Uterus (tissue), 4 donors: ENCODE results near the gene HACD2. TPM values are rescaled to one million over a fixed set of nuclear protein-coding genes. Genes with fewer than 3 reads are reported as not detected.

Experiments used
- DNase-seq, 2 donors: peaks; one replicate each; pipeline ENCODE4 v3.0.0-alpha.2; 2019 to 2020
- H3K27ac ChIP-seq, 2 donors: fragments of 200-600 bp; sonication (generic); 1 replicate in 1 of 2; 2 replicates in 1 of 2; pipeline ENCODE4 v1.5.1; 2016 to 2018
- H3K27me3 ChIP-seq, 2 donors: fragments of 200-600 bp; sonication (generic); one replicate each; pipeline ENCODE4 v1.5.1; 2018 to 2019; ENCODE audit warnings: control low read depth in 1 of 2
- H3K36me3 ChIP-seq, 2 donors: fragments of 200-600 bp; sonication (generic); one replicate each; pipeline ENCODE4 v1.5.1; 2019; ENCODE audit warnings: control low read depth in 1 of 2
- H3K4me1 ChIP-seq, 2 donors: fragments of 200-600 bp; sonication (generic); one replicate each; pipeline ENCODE4 v1.5.1; 2018 to 2019; ENCODE audit warnings: control low read depth in 1 of 2
- H3K4me3 ChIP-seq, 2 donors: fragments of 200-600 bp; sonication (generic); 1 replicate in 1 of 2; 2 replicates in 1 of 2; pipeline ENCODE4 v1.5.1; 2018 to 2019; ENCODE audit warnings: mild to moderate bottlenecking in 1 of 2
- H3K9me3 ChIP-seq, 2 donors: fragments of 200-600 bp; sonication (generic); one replicate each; pipeline ENCODE4 v1.5.1; 2019; ENCODE audit warnings: control low read depth in 1 of 2
- POLR2A ChIP-seq, 2 donors: fragments of 450-650 bp; IDR thresholded peaks; one replicate each; pipeline ENCODE4 v1.6.1; 2016; ENCODE audit warnings: antibody characterized with exemption in 2 of 2, mild to moderate bottlenecking in 1 of 2, moderate library complexity in 1 of 2
- intact Hi-C: fragments of 100-400 bp; cut with DNase I; formaldehyde crosslinking; loops from one replicate; pipeline ENCODE4 v1.15.1; 2023; ENCODE audit warnings: low total_unique reads
- total RNA-seq, 4 donors: library from RNA; depleted of rRNA in 3 of 4; stranded (reverse); fragments of >200 nt in 3 of 4; gene quantifications; one replicate each; pipeline versions ENCODE4 v1.1.0 to v1.2.4, GENCODE V29; 2014 to 2023
- TF ChIP-seq, protein P1 (sequence below), 4 experiments: fragments of 200-600 bp in 2 of 4; fragments of 450-650 bp in 2 of 4; sonication (generic) in 2 of 4; IDR thresholded peaks; one replicate each; pipeline ENCODE4 v1.5.1; 2016 to 2019; ENCODE audit warnings: antibody characterized with exemption in 4 of 4, mild to moderate bottlenecking in 2 of 4, moderate library complexity in 1 of 4
- donor health status: DM: yes; HTN: yes; CAD: no.

The HACD2 gene
- total RNA-seq, 4 donors from 2014 or later, result 21.5 to 38.0 (median 28.8) TPM

DNA sequence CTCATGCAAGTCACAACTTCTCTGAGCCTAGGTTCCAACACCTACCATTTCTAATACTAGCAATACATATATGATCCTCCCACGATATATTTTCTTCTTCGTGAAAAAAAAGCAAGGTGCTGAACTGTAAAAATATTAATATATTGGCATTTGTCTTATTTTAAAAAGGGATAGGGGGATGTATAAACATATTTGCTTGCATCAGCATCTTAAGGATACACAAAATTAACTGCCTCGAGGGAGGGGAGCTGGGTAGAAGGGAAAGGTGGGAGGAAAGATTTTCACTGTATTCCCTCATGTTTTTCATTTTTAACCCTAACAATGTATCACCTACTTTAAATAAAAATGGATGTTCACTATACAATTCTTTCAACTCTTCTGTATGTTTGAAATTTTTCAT lies 1.3 kb downstream of the HACD2 start:
- no peak for DNase-seq
- H3K4me1 ChIP-seq, result no peaks in the 10 kb centered on the region
- no peaks in the 10 kb centered on the region for H3K36me3 ChIP-seq
- H3K27me3 ChIP-seq, result no peaks in the 10 kb centered on the region
- TF ChIP-seq, protein P1, sequence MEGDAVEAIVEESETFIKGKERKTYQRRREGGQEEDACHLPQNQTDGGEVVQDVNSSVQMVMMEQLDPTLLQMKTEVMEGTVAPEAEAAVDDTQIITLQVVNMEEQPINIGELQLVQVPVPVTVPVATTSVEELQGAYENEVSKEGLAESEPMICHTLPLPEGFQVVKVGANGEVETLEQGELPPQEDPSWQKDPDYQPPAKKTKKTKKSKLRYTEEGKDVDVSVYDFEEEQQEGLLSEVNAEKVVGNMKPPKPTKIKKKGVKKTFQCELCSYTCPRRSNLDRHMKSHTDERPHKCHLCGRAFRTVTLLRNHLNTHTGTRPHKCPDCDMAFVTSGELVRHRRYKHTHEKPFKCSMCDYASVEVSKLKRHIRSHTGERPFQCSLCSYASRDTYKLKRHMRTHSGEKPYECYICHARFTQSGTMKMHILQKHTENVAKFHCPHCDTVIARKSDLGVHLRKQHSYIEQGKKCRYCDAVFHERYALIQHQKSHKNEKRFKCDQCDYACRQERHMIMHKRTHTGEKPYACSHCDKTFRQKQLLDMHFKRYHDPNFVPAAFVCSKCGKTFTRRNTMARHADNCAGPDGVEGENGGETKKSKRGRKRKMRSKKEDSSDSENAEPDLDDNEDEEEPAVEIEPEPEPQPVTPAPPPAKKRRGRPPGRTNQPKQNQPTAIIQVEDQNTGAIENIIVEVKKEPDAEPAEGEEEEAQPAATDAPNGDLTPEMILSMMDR (IDR thresholded peaks at IDR 0.05), result no peak
- no peak for TF ChIP-seq POLR2A (IDR thresholded peaks at IDR 0.05)
- intact Hi-C loops, result no loop called here
- no peaks in the 10 kb centered on the region for H3K9me3 ChIP-seq
- H3K27ac ChIP-seq, result no peak overlapping the region
- no peak overlapping the region for H3K4me3 ChIP-seq

DNA sequence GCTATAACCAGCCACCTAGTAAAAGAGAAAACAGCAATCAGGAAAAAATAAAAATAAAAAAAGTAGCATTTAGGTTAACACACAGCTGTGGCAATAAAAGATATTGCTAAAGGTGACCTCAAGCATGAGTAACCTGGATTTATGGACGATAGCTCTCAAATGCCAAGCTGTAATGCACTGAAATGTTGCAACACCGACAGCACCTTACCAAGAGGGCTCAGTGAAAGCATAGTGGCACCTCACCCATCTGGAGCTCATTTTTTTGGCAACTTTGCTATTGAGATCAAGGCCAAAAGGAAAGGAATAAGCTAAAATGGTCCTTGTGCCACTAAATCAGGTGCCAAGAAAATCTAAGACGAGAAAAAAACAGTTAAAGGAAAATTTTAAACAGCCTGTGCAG lies 2.5 kb downstream of the HACD2 start:
- Histone ChIP-seq H3K36me3 (no peaks in the 10 kb centered on the region), H3K27ac (no peak overlapping the region), H3K4me3 (no peak overlapping the region), H3K27me3 (no peaks in the 10 kb centered on the region), H3K4me1 (no peaks in the 10 kb centered on the region), H3K9me3 (no peaks in the 10 kb centered on the region)
- TF ChIP-seq POLR2A (IDR thresholded peaks at IDR 0.05), result no peak
- TF ChIP-seq, protein P1 (IDR thresholded peaks at IDR 0.05), result no peak
- intact Hi-C loops, result no loop called here
- DNase-seq, result no peak

DNA sequence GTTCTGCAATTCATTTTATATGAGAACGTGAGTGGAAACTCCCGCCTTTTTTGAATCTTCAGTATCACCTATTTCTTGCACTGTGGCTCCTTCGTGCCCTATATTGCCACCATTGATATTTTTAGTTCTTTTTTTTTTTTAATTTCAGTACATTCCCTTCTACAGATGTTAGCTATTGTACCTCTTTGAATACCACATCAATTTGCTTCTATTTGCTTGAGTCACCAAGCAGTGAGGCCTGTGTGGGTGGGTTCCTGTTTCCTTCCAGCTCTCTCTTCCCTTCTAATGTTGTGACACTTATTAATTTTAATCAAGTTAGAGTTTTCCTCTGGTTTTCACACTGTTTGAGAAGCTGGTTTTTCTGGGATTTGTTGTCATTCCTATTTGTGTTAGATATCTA lies 8.7 kb downstream of the HACD2 start:
- no peak overlapping the region for H3K4me3 ChIP-seq
- no peak for DNase-seq
- H3K36me3 ChIP-seq, result no peaks in the 10 kb centered on the region
- no peak overlapping the region for H3K27ac ChIP-seq
- no peaks in the 10 kb centered on the region for H3K27me3 ChIP-seq
- intact Hi-C loops, result no loop called here
- no peak for TF ChIP-seq POLR2A (IDR thresholded peaks at IDR 0.05)
- TF ChIP-seq, protein P1 (IDR thresholded peaks at IDR 0.05), result no peak
- no peaks in the 10 kb centered on the region for H3K9me3 ChIP-seq
- no peaks in the 10 kb centered on the region for H3K4me1 ChIP-seq

DNA sequence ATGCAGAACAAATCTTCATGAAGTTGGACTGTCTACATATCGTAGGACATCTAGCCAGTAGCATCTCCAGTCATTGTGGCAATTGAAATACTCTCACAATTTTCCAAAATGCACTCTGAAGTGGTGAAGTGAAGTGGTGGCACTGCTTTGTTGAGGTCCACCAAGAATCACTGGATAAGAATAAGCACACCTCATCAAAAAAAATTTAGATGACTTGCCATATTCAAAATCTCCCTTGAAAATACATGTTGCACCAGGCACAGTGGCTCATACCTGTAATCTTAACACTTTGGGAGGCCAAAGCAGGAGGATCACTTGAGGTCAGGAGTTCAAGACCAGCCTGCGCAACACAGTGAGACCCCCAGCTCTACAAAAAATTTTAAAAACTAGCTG lies 12.9 kb downstream of the HACD2 start:
- no peaks in the 10 kb centered on the region for H3K4me1 ChIP-seq
- DNase-seq, result no peak
- intact Hi-C loops, result no loop called here

DNA sequence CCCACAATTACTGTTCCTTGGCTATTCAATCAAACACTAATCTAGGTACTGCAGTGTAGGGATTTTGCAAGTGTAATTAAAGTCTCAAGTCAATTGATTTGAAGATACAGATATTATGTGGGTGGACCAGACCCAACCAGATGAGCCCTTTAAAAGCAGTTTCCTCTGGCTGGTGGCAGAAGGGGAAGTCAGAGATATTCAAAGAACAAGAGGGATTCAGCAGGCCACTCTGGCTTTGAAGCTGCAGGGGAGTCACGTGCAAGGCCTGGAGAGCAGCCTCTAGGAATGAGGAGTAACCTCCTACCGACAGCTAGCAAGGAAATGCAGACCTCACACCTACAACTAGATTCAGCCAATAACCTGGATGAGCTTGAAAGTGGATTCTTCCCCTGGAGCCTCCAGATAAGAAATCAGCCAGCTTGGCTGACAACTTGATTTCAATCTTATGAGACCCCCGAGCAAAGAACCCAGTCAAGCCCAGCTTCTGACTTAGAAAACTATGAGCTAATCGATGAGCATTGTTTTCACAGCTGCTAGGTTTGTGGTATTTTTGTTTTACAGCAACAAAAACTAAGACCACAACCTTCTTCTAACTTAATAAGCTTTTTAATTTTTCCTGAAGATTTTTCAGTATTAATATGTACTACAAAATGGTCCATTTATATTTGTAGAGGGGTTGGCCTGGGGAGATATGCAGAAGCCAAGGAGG lies 13.4 kb downstream of the HACD2 start:
- no peak for DNase-seq
- TF ChIP-seq POLR2A (IDR thresholded peaks at IDR 0.05), result no peak
- TF ChIP-seq, protein P1 (IDR thresholded peaks at IDR 0.05), result no peak

More for the DNA sequence above, 12.9 kb downstream of the HACD2 start:
- no peak overlapping the region for H3K27ac ChIP-seq
- no peak for TF ChIP-seq POLR2A (IDR thresholded peaks at IDR 0.05)
- TF ChIP-seq, protein P1 (IDR thresholded peaks at IDR 0.05), result no peak
- H3K9me3 ChIP-seq, result no peaks in the 10 kb centered on the region
- no peaks in the 10 kb centered on the region for H3K36me3 ChIP-seq
- no peaks in the 10 kb centered on the region for H3K27me3 ChIP-seq
- H3K4me3 ChIP-seq, result no peak overlapping the region

More for the DNA sequence above, 13.4 kb downstream of the HACD2 start:
- H3K36me3 ChIP-seq, result no peaks in the 10 kb centered on the region
- H3K4me1 ChIP-seq, result no peaks in the 10 kb centered on the region
- no peak overlapping the region for H3K27ac ChIP-seq
- no peaks in the 10 kb centered on the region for H3K9me3 ChIP-seq
- intact Hi-C loops, result no loop called here
- H3K4me3 ChIP-seq, result no peak overlapping the region
- H3K27me3 ChIP-seq, result no peaks in the 10 kb centered on the region
